Stimulated activated CD4-positive, alpha-beta T cell treated with anti-CD3 and anti-CD28 coated beads, Interleukin-12 subunit alpha, Interleukin-12 subunit beta, amount 100 ng/mL, for 24 hours (primary cell): ENCODE results near the gene MIPOL1.

Experiments used
- DNase-seq, 2 experiments: peaks; one replicate each; pipeline ENCODE4 v3.0.0-alpha.2; 2020; ENCODE audit warnings: low read depth in 2 of 2

MIPOL1 gene

GRCh38 chr14:37587131-37587803 lies 389.5 kb downstream of the MIPOL1 start:
- no peak for DNase-seq

- no peak for DNase-seq
Observed at GRCh38 chr14:37587881-37588666, 390.3 kb downstream of the MIPOL1 start.

- no peak for DNase-seq
Observed at GRCh38 chr14:37588667-37588955, 390.9 kb downstream of the MIPOL1 start.

- DNase-seq, result no peak
Observed at GRCh38 chr14:37588956-37589714, 391.4 kb downstream of the MIPOL1 start.

- DNase-seq, result no peak
Observed at GRCh38 chr14:37589715-37590427, 392.1 kb downstream of the MIPOL1 start.

- DNase-seq, result no peak
Observed at GRCh38 chr14:37590428-37591139, 392.8 kb downstream of the MIPOL1 start.

GRCh38 chr14:37591311-37591940 lies 393.7 kb downstream of the MIPOL1 start:
- no peak for DNase-seq

- no peak for DNase-seq
Observed at GRCh38 chr14:37591941-37592481, 394.3 kb downstream of the MIPOL1 start.

GRCh38 chr14:37592482-37593408 lies 395.0 kb downstream of the MIPOL1 start:
- DNase-seq, result no peak

- DNase-seq, result no peak
Observed at GRCh38 chr14:37593511-37594237, 395.9 kb downstream of the MIPOL1 start.

- DNase-seq, result no peak
Observed at GRCh38 chr14:37594238-37594970, 396.7 kb downstream of the MIPOL1 start.

GRCh38 chr14:37594971-37595808 lies 397.5 kb downstream of the MIPOL1 start, which contains the start of the genes FOXA1 and TTC6:
TSS of gene FOXA1 (minus strand) at chr14:37595249. CDS start at chr14:37594972, 277 bp downstream.
TSS of gene TTC6 (plus strand) at chr14:37595629. CDS start at chr14:37622065, 26,436 bp downstream.
- DNase-seq, result no peak

- DNase-seq, result peak; percentile 49 to 65
Observed at GRCh38 chr14:37595809-37596621, 398.3 kb downstream of the MIPOL1 start.

GRCh38 chr14:37596790-37597472 lies 399.2 kb downstream of the MIPOL1 start:
- DNase-seq, result no peak

- no peak for DNase-seq
Observed at GRCh38 chr14:37597538-37597913, 399.8 kb downstream of the MIPOL1 start.
